Lower lobe of right lung (tissue), 2 donors: ENCODE data around the gene SYT8. TPM values are rescaled to one million over a fixed set of nuclear protein-coding genes. Genes with fewer than 3 reads are reported as not detected.

Experiments used
- ATAC-seq, 2 donors: fragments of 200-7000 bp; cut with Tn5 transposase; one replicate each; pipeline ENCODE4 v1.9.1; 2020 to 2022; ENCODE audit warnings: mild to moderate bottlenecking in 2 of 2, moderate library complexity in 2 of 2
- DNase-seq: peaks from one replicate; pipeline ENCODE4 v3.0.0-alpha.2; 2020
- H3K27ac ChIP-seq: fragments of 200-600 bp; one replicate; pipeline ENCODE4 v1.8.0; 2022
- H3K27me3 ChIP-seq: fragments of 200-600 bp; one replicate; pipeline ENCODE4 v1.8.0; 2022; ENCODE audit warnings: low read depth
- H3K36me3 ChIP-seq: fragments of 200-600 bp; one replicate; pipeline ENCODE4 v1.8.0; 2022; ENCODE audit warnings: mild to moderate bottlenecking
- H3K4me1 ChIP-seq: fragments of 200-600 bp; one replicate; pipeline ENCODE4 v1.8.0; 2022
- H3K4me3 ChIP-seq: fragments of 200-600 bp; one replicate; pipeline ENCODE4 v1.8.0; 2022; ENCODE audit warnings: mild to moderate bottlenecking
- H3K9me3 ChIP-seq: fragments of 200-600 bp; one replicate; pipeline ENCODE4 v1.8.0; 2022
- intact Hi-C: fragments of 100-400 bp; cut with DNase I; formaldehyde crosslinking; loops from one replicate; pipeline ENCODE4 v1.11.0; 2022
- total RNA-seq: library from RNA; stranded (reverse); fragmentation: NEBNext Ultra II Directional; extraction: Animal tissue kit (Norgen Biotek cat#: 25700); gene quantifications from one replicate; pipeline ENCODE4 v1.2.1, GENCODE V29; 2021
- TF ChIP-seq, protein P1 (sequence below): fragments of 200-600 bp; IDR thresholded peaks from one replicate; pipeline ENCODE4 v1.8.0; 2022; ENCODE audit warnings: antibody characterized with exemption, mild to moderate bottlenecking
- donor health status: DM: no; HTN: yes; CAD: no; lungs with severe emphysema.

SYT8 gene
- total RNA-seq, 1 donor from 2014 or later, result 18.5 TPM

GRCh38 chr11:1820463-1821325, 14.1 kb upstream of the SYT8 start:
- Histone ChIP-seq H3K36me3 (no peaks in the 10 kb centered on the region), H3K4me3 (no peak overlapping the region), H3K27ac (no peak overlapping the region), H3K4me1 (peaks cover 6% of the 10 kb centered on the region), H3K9me3 (peaks cover 9% of the 10 kb centered on the region), H3K27me3 (peaks cover 2% of the 10 kb centered on the region)
- DNase-seq (no peak), ATAC-seq (no peak)
- intact Hi-C loops, result no loop called here
- TF ChIP-seq, protein P1, sequence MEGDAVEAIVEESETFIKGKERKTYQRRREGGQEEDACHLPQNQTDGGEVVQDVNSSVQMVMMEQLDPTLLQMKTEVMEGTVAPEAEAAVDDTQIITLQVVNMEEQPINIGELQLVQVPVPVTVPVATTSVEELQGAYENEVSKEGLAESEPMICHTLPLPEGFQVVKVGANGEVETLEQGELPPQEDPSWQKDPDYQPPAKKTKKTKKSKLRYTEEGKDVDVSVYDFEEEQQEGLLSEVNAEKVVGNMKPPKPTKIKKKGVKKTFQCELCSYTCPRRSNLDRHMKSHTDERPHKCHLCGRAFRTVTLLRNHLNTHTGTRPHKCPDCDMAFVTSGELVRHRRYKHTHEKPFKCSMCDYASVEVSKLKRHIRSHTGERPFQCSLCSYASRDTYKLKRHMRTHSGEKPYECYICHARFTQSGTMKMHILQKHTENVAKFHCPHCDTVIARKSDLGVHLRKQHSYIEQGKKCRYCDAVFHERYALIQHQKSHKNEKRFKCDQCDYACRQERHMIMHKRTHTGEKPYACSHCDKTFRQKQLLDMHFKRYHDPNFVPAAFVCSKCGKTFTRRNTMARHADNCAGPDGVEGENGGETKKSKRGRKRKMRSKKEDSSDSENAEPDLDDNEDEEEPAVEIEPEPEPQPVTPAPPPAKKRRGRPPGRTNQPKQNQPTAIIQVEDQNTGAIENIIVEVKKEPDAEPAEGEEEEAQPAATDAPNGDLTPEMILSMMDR, result no peak

DNA sequence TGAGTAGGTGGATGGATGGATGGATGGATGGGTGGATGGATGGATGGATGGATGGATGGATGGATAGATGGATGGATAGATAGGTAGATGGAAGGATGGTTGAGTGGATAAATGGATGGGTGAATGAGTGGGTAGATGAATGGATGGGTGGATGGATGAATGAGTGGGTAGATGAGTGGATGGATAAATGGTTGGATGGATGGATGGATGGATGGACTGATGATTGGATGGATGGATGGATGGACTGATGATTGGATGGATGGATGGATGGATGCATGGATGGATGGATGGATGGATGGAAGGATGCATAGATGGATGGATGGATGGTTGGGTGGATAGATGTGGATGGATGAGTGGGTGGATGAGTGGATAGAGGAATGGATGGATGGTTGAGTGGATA, 13.2 kb upstream of the SYT8 start:
- Histone ChIP-seq H3K27me3 (no peaks in the 10 kb centered on the region), H3K9me3 (peaks cover 9% of the 10 kb centered on the region), H3K4me3 (no peak overlapping the region), H3K36me3 (no peaks in the 10 kb centered on the region), H3K27ac (no peak overlapping the region), H3K4me1 (peaks cover 10% of the 10 kb centered on the region)
- TF ChIP-seq, protein P1, result no peak
- intact Hi-C loops, result no loop called here
- ATAC-seq, result no peak
- DNase-seq, result no peak

- intact Hi-C loops, result no loop called here
- Histone ChIP-seq H3K9me3 (peaks cover 9% of the 10 kb centered on the region), H3K27me3 (no peaks in the 10 kb centered on the region), H3K36me3 (no peaks in the 10 kb centered on the region), H3K27ac (no peak overlapping the region), H3K4me1 (peaks cover 23% of the 10 kb centered on the region), H3K4me3 (no peak overlapping the region)
- TF ChIP-seq, protein P1, result no peak
- no peak for ATAC-seq
- DNase-seq, result no peak
Measured at GRCh38 chr11:1822648-1823375, 12.0 kb upstream of the SYT8 start.

GRCh38 chr11:1823376-1824220, 11.2 kb upstream of the SYT8 start:
- DNase-seq, result peak; percentile 34

More at GRCh38 chr11:1823376-1824220, 11.2 kb upstream of the SYT8 start:
- ATAC-seq, result no peak
- peaks cover 6% of the 10 kb centered on the region for H3K9me3 ChIP-seq
- H3K36me3 ChIP-seq, result no peaks in the 10 kb centered on the region
- peaks cover 23% of the 10 kb centered on the region for H3K4me1 ChIP-seq
- no peaks in the 10 kb centered on the region for H3K27me3 ChIP-seq
- no peak overlapping the region for H3K27ac ChIP-seq
- no peak overlapping the region for H3K4me3 ChIP-seq
- intact Hi-C loops, result no loop called here
- TF ChIP-seq, protein P1, result no peak
